ENCODE measurements around the gene ERICH6. TPM values are rescaled to one million over a fixed set of nuclear protein-coding genes. Genes with fewer than 3 reads are reported as not detected.
A peak's percentile ranks its signal among the peaks of the same experiment; 100 is the strongest.

ERICH6 gene
- total RNA-seq, 2 donors from 2014 or later = not detected

DNA sequence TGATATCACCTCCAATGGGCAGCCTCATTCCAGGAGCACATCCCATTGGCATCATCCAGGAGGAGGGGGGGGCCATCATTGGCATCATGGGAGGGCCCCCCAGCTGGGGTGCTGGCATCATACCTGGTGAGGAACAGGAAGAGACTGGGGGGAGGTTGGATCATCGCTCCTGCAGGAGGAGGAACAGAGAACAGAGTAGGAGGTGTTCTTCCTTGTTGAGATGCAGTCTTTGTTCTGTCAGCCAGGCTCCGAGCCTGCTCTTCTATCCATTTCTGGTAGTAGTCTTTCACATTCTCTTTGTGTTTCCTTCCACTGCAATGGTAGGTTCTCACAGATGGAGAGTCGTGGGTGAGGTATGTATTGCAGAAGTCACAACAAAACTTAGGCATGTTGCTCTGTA, 16.7 kb upstream of the ERICH6 start:
- ATAC-seq (ENCODE audit: insufficient number of reproducible peaks, low FRiP score, low read depth) = no peak
- H3K4me3 ChIP-seq = no peak overlapping the region

DNA sequence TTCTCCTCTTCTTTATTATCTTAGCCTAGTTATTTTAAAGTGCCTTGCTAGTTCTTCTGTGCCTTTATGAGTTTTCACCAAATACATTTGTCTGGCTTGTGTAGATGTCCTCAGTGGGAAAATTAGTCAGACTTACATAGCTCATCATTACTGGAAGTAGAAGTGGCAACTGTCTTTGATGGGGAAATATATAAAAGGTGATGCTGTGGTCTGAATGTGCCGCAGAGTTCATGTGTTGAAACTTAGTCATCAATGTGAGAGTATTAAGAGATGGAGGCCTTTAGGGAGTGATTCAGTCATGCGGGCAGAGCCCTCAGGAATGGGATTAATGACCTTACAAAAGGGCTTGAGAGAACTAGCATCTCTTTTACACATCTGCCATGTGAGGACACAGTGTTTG, 6.4 kb upstream of the ERICH6 start:
- DNase-seq (ENCODE audit: low spot score) (no peak), ATAC-seq (ENCODE audit: insufficient number of reproducible peaks, low FRiP score, low read depth) (no peak)
- H3K9me3 ChIP-seq = no peaks in the 10 kb centered on the region
- H3K4me1 ChIP-seq (ENCODE audit: control insufficient read depth in 1 of 2, low read depth in 2 of 2) = no peaks in the 10 kb centered on the region
- H3K4me3 ChIP-seq = no peak overlapping the region
- H3K27ac ChIP-seq = no peak overlapping the region
- H3K27me3 ChIP-seq (replicated peaks; ENCODE audit: insufficient read depth) = no peaks in the 10 kb centered on the region
- TF ChIP-seq, protein P1, sequence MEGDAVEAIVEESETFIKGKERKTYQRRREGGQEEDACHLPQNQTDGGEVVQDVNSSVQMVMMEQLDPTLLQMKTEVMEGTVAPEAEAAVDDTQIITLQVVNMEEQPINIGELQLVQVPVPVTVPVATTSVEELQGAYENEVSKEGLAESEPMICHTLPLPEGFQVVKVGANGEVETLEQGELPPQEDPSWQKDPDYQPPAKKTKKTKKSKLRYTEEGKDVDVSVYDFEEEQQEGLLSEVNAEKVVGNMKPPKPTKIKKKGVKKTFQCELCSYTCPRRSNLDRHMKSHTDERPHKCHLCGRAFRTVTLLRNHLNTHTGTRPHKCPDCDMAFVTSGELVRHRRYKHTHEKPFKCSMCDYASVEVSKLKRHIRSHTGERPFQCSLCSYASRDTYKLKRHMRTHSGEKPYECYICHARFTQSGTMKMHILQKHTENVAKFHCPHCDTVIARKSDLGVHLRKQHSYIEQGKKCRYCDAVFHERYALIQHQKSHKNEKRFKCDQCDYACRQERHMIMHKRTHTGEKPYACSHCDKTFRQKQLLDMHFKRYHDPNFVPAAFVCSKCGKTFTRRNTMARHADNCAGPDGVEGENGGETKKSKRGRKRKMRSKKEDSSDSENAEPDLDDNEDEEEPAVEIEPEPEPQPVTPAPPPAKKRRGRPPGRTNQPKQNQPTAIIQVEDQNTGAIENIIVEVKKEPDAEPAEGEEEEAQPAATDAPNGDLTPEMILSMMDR (IDR thresholded peaks at IDR 0.05) = no peak
- no peaks in the 10 kb centered on the region for H3K36me3 ChIP-seq

More for the DNA sequence above, 16.7 kb upstream of the ERICH6 start:
- no peak overlapping the region for H3K27ac ChIP-seq
- no peaks in the 10 kb centered on the region for H3K9me3 ChIP-seq
- H3K27me3 ChIP-seq (replicated peaks; ENCODE audit: insufficient read depth) = no peaks in the 10 kb centered on the region
- H3K4me1 ChIP-seq (ENCODE audit: control insufficient read depth in 1 of 2, low read depth in 2 of 2) = no peaks in the 10 kb centered on the region
- H3K36me3 ChIP-seq = no peaks in the 10 kb centered on the region
- no peak for DNase-seq (ENCODE audit: low spot score)
- TF ChIP-seq, protein P1 (IDR thresholded peaks at IDR 0.05) = no peak

DNA sequence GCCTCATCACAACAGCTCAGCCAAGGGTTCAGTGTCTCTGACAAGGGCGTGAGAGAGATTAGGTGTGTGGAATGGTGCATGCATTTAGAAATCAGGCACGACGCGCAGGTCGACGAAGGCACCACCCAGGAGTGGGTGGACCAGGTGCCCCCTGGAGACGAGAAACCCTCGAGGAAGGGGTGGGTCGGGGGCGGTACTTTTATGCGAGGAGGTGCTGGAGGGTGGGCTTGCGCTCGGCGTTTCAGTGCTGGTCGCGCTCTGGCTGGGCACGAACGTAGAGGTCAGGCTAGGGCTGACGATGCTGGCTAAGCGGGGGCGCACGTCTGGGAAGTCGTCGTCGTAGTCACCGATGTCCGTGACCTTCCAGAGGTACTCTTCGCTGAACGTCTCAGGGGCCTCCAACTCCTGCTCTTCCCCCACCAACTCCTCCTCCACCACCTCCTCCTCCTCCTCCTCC, 393 bp downstream of the ERICH6 start:
- H3K4me1 ChIP-seq (ENCODE audit: control insufficient read depth in 1 of 2, low read depth in 2 of 2) = peaks cover 4% of the 10 kb centered on the region in 2 donors
- peak overlapping the region; percentile 92 for H3K4me3 ChIP-seq
- no peaks in the 10 kb centered on the region for H3K9me3 ChIP-seq
- peak overlapping the region; percentile 47 to 79 for H3K27ac ChIP-seq
- no peaks in the 10 kb centered on the region for H3K27me3 ChIP-seq (replicated peaks; ENCODE audit: insufficient read depth)
- DNase-seq (ENCODE audit: low spot score) (peak; percentile 11), ATAC-seq (ENCODE audit: insufficient number of reproducible peaks, low FRiP score, low read depth) (peak; percentile 44)
- TF ChIP-seq, protein P1 (IDR thresholded peaks at IDR 0.05) = no peak
- H3K36me3 ChIP-seq = no peaks in the 10 kb centered on the region

DNA sequence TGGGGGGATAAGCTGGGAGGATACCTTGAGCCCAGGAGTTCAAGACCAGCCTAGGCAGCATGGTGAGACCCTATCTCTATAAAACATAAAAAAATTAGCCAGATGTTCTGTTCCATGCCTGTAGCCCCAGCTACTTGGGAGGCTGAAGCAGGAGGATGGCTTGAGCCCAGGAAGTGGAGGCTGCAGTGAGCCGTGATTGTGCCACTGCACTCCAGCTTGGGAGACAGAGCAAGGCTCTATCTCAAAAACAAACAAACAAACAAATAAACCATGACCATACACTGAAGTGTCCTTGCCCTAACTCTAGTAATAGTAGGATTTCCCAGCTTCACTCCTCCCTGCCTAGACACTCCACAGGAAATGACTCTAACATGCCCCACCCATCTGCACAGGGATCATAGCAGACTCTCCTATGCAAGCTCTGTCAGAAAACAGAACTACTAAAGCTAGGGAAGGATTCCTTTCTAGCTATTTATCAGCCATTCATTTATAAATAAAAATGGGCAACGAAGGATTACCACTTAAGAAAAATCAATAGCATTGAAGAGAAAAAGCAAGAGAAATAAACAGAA, 4.6 kb downstream of the ERICH6 start:
- no peaks in the 10 kb centered on the region for H3K27me3 ChIP-seq (replicated peaks; ENCODE audit: insufficient read depth)
- DNase-seq (ENCODE audit: low spot score) (no peak), ATAC-seq (ENCODE audit: insufficient number of reproducible peaks, low FRiP score, low read depth) (no peak)
- H3K27ac ChIP-seq = no peak overlapping the region
- H3K4me3 ChIP-seq = no peak overlapping the region
- TF ChIP-seq, protein P1 (IDR thresholded peaks at IDR 0.05) = no peak
- H3K36me3 ChIP-seq = no peaks in the 10 kb centered on the region
- no peaks in the 10 kb centered on the region for H3K9me3 ChIP-seq
- peaks cover 0 to under 1% of the 10 kb centered on the region in 2 donors for H3K4me1 ChIP-seq (ENCODE audit: control insufficient read depth in 1 of 2, low read depth in 2 of 2)

DNA sequence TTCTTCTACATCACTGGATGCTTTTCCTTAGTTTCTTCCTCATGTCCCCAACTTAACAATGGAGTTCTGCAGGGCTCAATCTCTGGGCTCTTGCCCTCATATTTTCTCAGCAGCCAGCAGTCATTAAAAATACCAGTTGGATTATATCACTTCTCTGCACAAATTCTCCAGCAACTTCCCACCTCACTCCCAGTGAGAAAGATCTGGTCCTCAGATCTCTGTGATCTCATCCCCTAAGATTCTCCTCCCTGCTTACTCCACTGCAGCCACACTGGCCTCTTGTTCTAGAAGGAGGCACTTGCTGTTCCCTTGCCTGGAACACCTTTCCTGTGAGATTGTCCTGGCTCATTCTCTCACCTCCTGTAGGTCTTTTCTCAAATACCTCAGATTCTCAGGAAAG, 6.1 kb downstream of the ERICH6 start:
- Histone ChIP-seq H3K27ac (no peak overlapping the region), H3K4me1 (ENCODE audit: control insufficient read depth in 1 of 2, low read depth in 2 of 2) (no peaks in the 10 kb centered on the region), H3K27me3 (replicated peaks; ENCODE audit: insufficient read depth) (no peaks in the 10 kb centered on the region), H3K36me3 (no peaks in the 10 kb centered on the region), H3K4me3 (no peak overlapping the region), H3K9me3 (no peaks in the 10 kb centered on the region)
- DNase-seq (ENCODE audit: low spot score) (no peak), ATAC-seq (ENCODE audit: insufficient number of reproducible peaks, low FRiP score, low read depth) (no peak)
- TF ChIP-seq, protein P1 (IDR thresholded peaks at IDR 0.05) = no peak
